Mammary epithelial cell (primary cell): Measurements from ENCODE around the gene RFC1.

ENCODE experiments used
- CTCF ChIP-seq, 2 donors: IDR thresholded peaks in 1 of 2; conservative IDR thresholded peaks in 1 of 2; 2 replicates each; pipeline ENCODE4 v1.5.1; 2011 to 2012; ENCODE audit warnings: inconsistent platforms in 2 of 2, low read length in 2 of 2, mild to moderate bottlenecking in 2 of 2, control low read depth in 1 of 2, low read depth in 1 of 2; ENCODE audit not compliant: insufficient read depth in 1 of 2; ENCODE audit errors: extremely low read depth in 1 of 2
- EZH2 ChIP-seq: IDR thresholded peaks from 2 replicates; pipeline ENCODE4 v1.6.1; 2012; ENCODE audit warnings: low read length, inconsistent platforms, borderline replicate concordance

- TF ChIP-seq CTCF (conservative IDR thresholded peaks at IDR 0.05 in 1 of 2, IDR thresholded peaks at IDR 0.05 in 1 of 2; ENCODE audit: extremely low read depth in 1 of 2, insufficient read depth in 1 of 2, low read depth in 1 of 2, low read length in 2 of 2) (no peak), EZH2 (no peak)
These were observed 23.4 kb downstream of the RFC1 start for GRCh38 chr4:39342731-39343130.
